Endothelial cell of umbilical vein (primary cell): ENCODE data around the gene ADNP.

Experiments
- EZH2 ChIP-seq: IDR thresholded peaks from 2 replicates; pipeline ENCODE4 v1.6.1; 2012; ENCODE audit warnings: borderline replicate concordance, low read depth, mild to moderate bottlenecking, moderate library complexity, low read length, inconsistent platforms; ENCODE audit not compliant: severe bottlenecking
- POLR2A ChIP-seq: IDR thresholded peaks from 2 replicates; pipeline ENCODE4 v1.6.1; 2012; ENCODE audit warnings: low read depth, mild to moderate bottlenecking, control low read depth, low read length

- no peak for TF ChIP-seq POLR2A
- no peak for TF ChIP-seq EZH2
Measured at GRCh38 chr20:50909413-50909812, 21.8 kb downstream of the ADNP start.
